Neural cell (in vitro differentiated cells): Measurements from ENCODE around the gene AKIRIN2. TPM values are rescaled to one million over a fixed set of nuclear protein-coding genes. Genes with fewer than 3 reads are reported as not detected.

Source experiments
- H2AFZ ChIP-seq: fragments of 200-600, 300-800 bp; sonication (generic), shearing (Covaris generic); 2 replicates; pipeline ENCODE4 v1.6.0; 2014; ENCODE audit warnings: low read depth, mild to moderate bottlenecking, antibody characterized with exemption, low read length, moderate library complexity
- H3F3A ChIP-seq: fragments of 200-600 bp; shearing (Covaris generic); 2 replicates; pipeline ENCODE4 v1.6.1; 2016; ENCODE audit warnings: mild to moderate bottlenecking, moderate library complexity, mixed read lengths, antibody characterized with exemption, low read length; ENCODE audit not compliant: insufficient read depth, poor library complexity, severe bottlenecking
- H3K27ac ChIP-seq: fragments of 200-600, 300-800 bp; sonication (generic), shearing (Covaris generic); 2 replicates; pipeline ENCODE4 v1.5.1; 2014; ENCODE audit warnings: mild to moderate bottlenecking, low read length, moderate library complexity
- H3K27me3 ChIP-seq: fragments of 300-800, 200-600 bp; sonication (generic), shearing (Covaris generic); 2 replicates; pipeline ENCODE4 v1.6.0; 2014; ENCODE audit warnings: mild to moderate bottlenecking, low read depth, low read length, moderate library complexity; ENCODE audit not compliant: insufficient read depth
- H3K36me3 ChIP-seq: fragments of 300-800, 200-600 bp; sonication (generic), shearing (Covaris generic); 2 replicates; pipeline ENCODE4 v1.5.1; 2014; ENCODE audit warnings: mild to moderate bottlenecking, antibody characterized with exemption, low read length, moderate library complexity; ENCODE audit not compliant: insufficient read depth
- H3K4me2 ChIP-seq: fragments of 300-800, 200-600 bp; sonication (generic), shearing (Covaris generic); 2 replicates; pipeline ENCODE4 v1.6.0; 2014; ENCODE audit warnings: mild to moderate bottlenecking, low read length
- H3K4me3 ChIP-seq: fragments of 300-800, 200-600 bp; sonication (generic), shearing (Covaris generic); 2 replicates; pipeline ENCODE4 v1.5.1; 2014; ENCODE audit warnings: mild to moderate bottlenecking, low read length, moderate library complexity
- H3K79me2 ChIP-seq: fragments of 200-600 bp; shearing (Covaris generic); replicated peaks from 2 replicates; pipeline ENCODE4 v1.6.0; 2014; ENCODE audit warnings: mild to moderate bottlenecking, low read length, moderate library complexity; ENCODE audit not compliant: insufficient read depth
- H3K9ac ChIP-seq: fragments of 300-800, 200-600 bp; sonication (generic), shearing (Covaris generic); 2 replicates; pipeline ENCODE4 v1.6.1; 2016; ENCODE audit warnings: mild to moderate bottlenecking, low read length, mixed read lengths
- H3K9me2 ChIP-seq: fragments of 200-600 bp; shearing (Covaris generic); 2 replicates; pipeline ENCODE4 v1.6.1; 2016; ENCODE audit warnings: mild to moderate bottlenecking, low read length, mixed read lengths; ENCODE audit not compliant: insufficient read depth
- H3K9me3 ChIP-seq: fragments of 200-600, 300-800 bp; sonication (generic), shearing (Covaris generic); 2 replicates; pipeline ENCODE4 v1.6.1; 2016; ENCODE audit warnings: mild to moderate bottlenecking, mixed run types, low read length, moderate library complexity, mixed read lengths
- H4K20me1 ChIP-seq: fragments of 200-600 bp; shearing (Covaris generic); 2 replicates; pipeline ENCODE4 v1.6.1; 2016; ENCODE audit warnings: mild to moderate bottlenecking, mixed run types; ENCODE audit not compliant: insufficient read depth
- CTCF ChIP-seq: fragments of 450-650 bp; IDR thresholded peaks from 2 replicates; pipeline ENCODE4 v1.5.1; 2014; ENCODE audit warnings: antibody characterized with exemption, mild to moderate bottlenecking, moderate library complexity; ENCODE audit not compliant: poor library complexity, severe bottlenecking
- EP300 ChIP-seq: fragments of 450-650 bp; conservative IDR thresholded peaks from 2 replicates; pipeline ENCODE4 v1.6.1; 2014; ENCODE audit warnings: antibody characterized with exemption, mild to moderate bottlenecking, moderate library complexity; ENCODE audit not compliant: poor library complexity, severe bottlenecking
- EZH2 ChIP-seq: fragments of 200-600, 300-800 bp; shearing (Covaris generic), sonication (generic); IDR thresholded peaks from 2 replicates; pipeline ENCODE4 v1.6.1; 2014; ENCODE audit warnings: antibody characterized with exemption, low read length, borderline replicate concordance, mild to moderate bottlenecking; ENCODE audit not compliant: insufficient read depth, poor library complexity, severe bottlenecking
- MXI1 ChIP-seq: fragments of 450-650 bp; conservative IDR thresholded peaks from 2 replicates; pipeline ENCODE4 v1.6.1; 2014; ENCODE audit warnings: antibody characterized with exemption, mild to moderate bottlenecking; ENCODE audit not compliant: poor library complexity, severe bottlenecking
- POLR2AphosphoS5 ChIP-seq: IDR thresholded peaks from 2 replicates; pipeline ENCODE4 v1.6.1; 2012
- RAD21 ChIP-seq: fragments of 450-650 bp; conservative IDR thresholded peaks from 2 replicates; pipeline ENCODE4 v1.6.1; 2014; ENCODE audit warnings: antibody characterized with exemption, mild to moderate bottlenecking, moderate library complexity
- REST ChIP-seq: IDR thresholded peaks from 2 replicates; pipeline ENCODE4 v1.6.1; 2012; ENCODE audit warnings: borderline replicate concordance
- SMC3 ChIP-seq: fragments of 450-650 bp; conservative IDR thresholded peaks from 2 replicates; pipeline ENCODE4 v1.6.1; 2014; ENCODE audit warnings: antibody characterized with exemption, mild to moderate bottlenecking, moderate library complexity; ENCODE audit not compliant: poor library complexity
- TAF1 ChIP-seq: IDR thresholded peaks from 2 replicates; pipeline ENCODE4 v1.6.1; 2012; ENCODE audit warnings: low read depth
- polyA plus RNA-seq: library from polyadenylated mRNA; depleted of rRNA; stranded (reverse); fragments of >200 nt; gene quantifications from 2 replicates; pipeline ENCODE4 v1.2.3, GENCODE V29; 2014

Gene AKIRIN2
- polyA plus RNA-seq, 1 donor from 2014 or later, result 82.8 TPM

- no peaks in the 10 kb centered on the region for H3K9me2 ChIP-seq
- TF ChIP-seq POLR2AphosphoS5 (no peak), EP300 (no peak), TAF1 (no peak), SMC3 (no peak), MXI1 (no peak), CTCF (no peak), REST (no peak), RAD21 (no peak), EZH2 (no peak)
- peaks cover 4% of the 10 kb centered on the region for H3K36me3 ChIP-seq
- H3K4me3 ChIP-seq, result no peak overlapping the region
- H3F3A ChIP-seq, result no peaks in the 10 kb centered on the region
- no peaks in the 10 kb centered on the region for H3K27me3 ChIP-seq
- no peaks in the 10 kb centered on the region for H3K79me2 ChIP-seq
- no peaks in the 10 kb centered on the region for H3K9me3 ChIP-seq
- no peak overlapping the region for H3K27ac ChIP-seq
- H2AFZ ChIP-seq, result no peak overlapping the region
- H3K9ac ChIP-seq, result no peak overlapping the region
- no peaks in the 10 kb centered on the region for H4K20me1 ChIP-seq
- no peak overlapping the region for H3K4me2 ChIP-seq
These were observed 43.5 kb downstream of the AKIRIN2 start for GRCh38 chr6:87658516-87658915.

- H3K27ac ChIP-seq, result no peak overlapping the region
- H3K27me3 ChIP-seq, result no peaks in the 10 kb centered on the region
- H3F3A ChIP-seq, result no peaks in the 10 kb centered on the region
- no peak overlapping the region for H3K4me2 ChIP-seq
- no peak overlapping the region for H3K4me3 ChIP-seq
- no peak overlapping the region for H2AFZ ChIP-seq
- H3K79me2 ChIP-seq, result no peaks in the 10 kb centered on the region
- H3K9me3 ChIP-seq, result no peaks in the 10 kb centered on the region
- H3K9ac ChIP-seq, result no peak overlapping the region
- no peak for TF ChIP-seq REST
- H4K20me1 ChIP-seq, result no peaks in the 10 kb centered on the region
- no peaks in the 10 kb centered on the region for H3K9me2 ChIP-seq
- H3K36me3 ChIP-seq, result peaks cover 4% of the 10 kb centered on the region
These were observed 45.2 kb downstream of the AKIRIN2 start for GRCh38 chr6:87656857-87657256.
